B cell (primary cell): ENCODE results near the gene IL22RA1. TPM values are rescaled to one million over a fixed set of nuclear protein-coding genes. Genes with fewer than 3 reads are reported as not detected.

Experiments used
- ATAC-seq: fragments of 200-7000 bp; cut with Tn5 transposase; one replicate; pipeline ENCODE4 v1.10.0; 2021; ENCODE audit warnings: low read depth, mild to moderate bottlenecking, moderate number of reproducible peaks, moderate library complexity
- CTCF ChIA-PET: fragments of 350-600 bp; sonication (Branson Sonifier 250); formaldehyde crosslinking; loops from one replicate; lab custom pipeline; 2021; ENCODE audit warnings: antibody characterized with exemption, inconsistent platforms; lab: Charles Lee
- POLR2A ChIA-PET: fragments of 350-600 bp; sonication (Branson Sonifier 250); formaldehyde crosslinking; loops from one replicate; lab custom pipeline; 2021; ENCODE audit warnings: antibody characterized with exemption; lab: Charles Lee
- DNase-seq: peaks from one replicate; pipeline ENCODE4 v3.0.0; 2013
- H2AFZ ChIP-seq: 2 replicates; pipeline ENCODE4 v1.6.1; 2012; ENCODE audit warnings: mild to moderate bottlenecking, low read depth, low read length; ENCODE audit not compliant: insufficient read depth, poor library complexity, severe bottlenecking
- H3K27ac ChIP-seq, 2 donors: 1 replicate in 1 of 2; 2 replicates in 1 of 2; pipeline ENCODE4 v1.5.1; 2012 to 2013; ENCODE audit warnings: low read length in 2 of 2, mild to moderate bottlenecking in 2 of 2, moderate library complexity in 1 of 2
- H3K27me3 ChIP-seq, 4 experiments: fragments of 200-600 bp in 1 of 4; sonication (generic) in 1 of 4; replicated peaks in 1 of 4; 1 replicate in 2 of 4; 2 replicates in 2 of 4; pipeline versions ENCODE4 v1.6.1 to v1.7.0; 2013 to 2016; ENCODE audit warnings: low read length in 3 of 4, mild to moderate bottlenecking in 2 of 4, mixed read lengths in 1 of 4, moderate library complexity in 1 of 4; ENCODE audit not compliant: insufficient read depth in 4 of 4, control insufficient read depth in 3 of 4; ENCODE audit errors: control extremely low read depth in 1 of 4
- H3K36me3 ChIP-seq, 2 experiments: replicated peaks in 1 of 2; 1 replicate in 1 of 2; 2 replicates in 1 of 2; pipeline versions ENCODE4 v1.6.1 to v1.7.1; 2013; ENCODE audit warnings: low read length in 1 of 2; ENCODE audit not compliant: insufficient read depth in 2 of 2, control insufficient read depth in 1 of 2; ENCODE audit errors: control extremely low read depth in 1 of 2, extremely low read depth in 1 of 2
- H3K4me1 ChIP-seq, 2 donors: fragments of 200-600 bp in 1 of 2; sonication (generic) in 1 of 2; 1 replicate in 1 of 2; 2 replicates in 1 of 2; pipeline versions ENCODE4 v1.5.1 to v1.6.1; 2013 to 2017; ENCODE audit warnings: low read length in 2 of 2; ENCODE audit not compliant: control insufficient read depth in 2 of 2, insufficient read depth in 2 of 2
- H3K4me2 ChIP-seq: replicated peaks from 2 replicates; pipeline ENCODE3; 2012; ENCODE audit warnings: mild to moderate bottlenecking, low read depth, low read length; ENCODE audit not compliant: poor library complexity, severe bottlenecking
- H3K4me3 ChIP-seq, 5 experiments: fragments of 200-600 bp in 1 of 5; sonication (generic) in 1 of 5; 1 replicate in 3 of 5; 2 replicates in 2 of 5; pipeline versions ENCODE4 v1.5.1 to v1.7.0; 2011 to 2016; ENCODE audit warnings: low read length in 4 of 5, mild to moderate bottlenecking in 4 of 5, low read depth in 2 of 5, control low read depth in 1 of 5, moderate library complexity in 1 of 5; ENCODE audit not compliant: insufficient read depth in 1 of 5; ENCODE audit errors: control extremely low read depth in 1 of 5, extremely low read depth in 1 of 5
- H3K79me2 ChIP-seq: fragments of 200-600 bp; sonication (generic); one replicate; pipeline ENCODE4 v1.6.0; 2016; ENCODE audit warnings: low read length; ENCODE audit not compliant: control insufficient read depth, insufficient read depth
- H3K9ac ChIP-seq: fragments of 200-600 bp; sonication (generic); 2 replicates; pipeline ENCODE4 v1.6.1; 2017; ENCODE audit warnings: mild to moderate bottlenecking, low read length, moderate library complexity
- H3K9me3 ChIP-seq, 3 donors: one replicate each; pipeline versions ENCODE4 v1.6.1 to v1.7.1; 2013; ENCODE audit warnings: low read length in 2 of 3; ENCODE audit not compliant: control insufficient read depth in 2 of 3, insufficient read depth in 1 of 3; ENCODE audit errors: control extremely low read depth in 1 of 3
- H4K20me1 ChIP-seq: 2 replicates; pipeline ENCODE4 v1.6.0; 2012; ENCODE audit warnings: mild to moderate bottlenecking, low read length; ENCODE audit not compliant: insufficient read depth, control insufficient read depth, poor library complexity, severe bottlenecking
- H3K27ac Mint-ChIP-seq: one replicate; pipeline ENCODE4 v1.8.0; 2021; ENCODE audit warnings: mixed read lengths
- H3K27me3 Mint-ChIP-seq: one replicate; pipeline ENCODE4 v1.8.0; 2021; ENCODE audit warnings: mixed read lengths
- H3K4me1 Mint-ChIP-seq: one replicate; pipeline ENCODE4 v1.8.0; 2021; ENCODE audit warnings: mixed read lengths
- H3K4me3 Mint-ChIP-seq: one replicate; pipeline ENCODE4 v1.8.0; 2021; ENCODE audit warnings: mixed read lengths
- H3K9me3 Mint-ChIP-seq: one replicate; pipeline ENCODE4 v1.8.0; 2022; ENCODE audit warnings: mixed read lengths; ENCODE audit not compliant: insufficient read depth
- CTCF ChIP-seq: fragments of 200-600 bp; IDR thresholded peaks from one replicate; pipeline ENCODE4 v1.8.0; 2022; ENCODE audit warnings: antibody characterized with exemption, mild to moderate bottlenecking
- EZH2 ChIP-seq: IDR thresholded peaks from 2 replicates; pipeline ENCODE4 v1.6.1; 2012; ENCODE audit warnings: borderline replicate concordance, low read depth, mild to moderate bottlenecking, moderate library complexity, low read length; ENCODE audit not compliant: insufficient read depth, poor library complexity, severe bottlenecking
- WGBS: methylation state at CpG from one replicate; pipeline ENCODE4 v1.1.5; 2013; ENCODE audit warnings: missing lambda C conversion rate; ENCODE audit not compliant: insufficient coverage; 5-methylcytosine and 5-hydroxymethylcytosine counted together
- intact Hi-C: fragments of 100-400 bp; cut with micrococcal nuclease; formaldehyde crosslinking; loops from one replicate; pipeline ENCODE4 v1.10.0; 2022
- polyA plus RNA-seq: library from polyadenylated mRNA; depleted of rRNA; stranded (reverse); fragments of >200 nt; gene quantifications from 2 replicates; pipeline ENCODE4 v1.2.3, GENCODE V29; 2012
- total RNA-seq, 2 donors: library from RNA; stranded (reverse); fragments of 120-200 nt in 1 of 2; gene quantifications; 1 replicate in 1 of 2; 2 replicates in 1 of 2; pipeline versions ENCODE4 v1.2.3 to v1.2.4, GENCODE V29; 2013 to 2022

Gene IL22RA1
- total and polyA plus RNA-seq, 2 donors (not counting 1 experiment from before 2014, with no cell fraction given): 0.10 TPM

- H3K4me3 Mint-ChIP-seq: no peak overlapping the region
- ATAC-seq (no peak), DNase-seq (no peak)
- peaks cover 14% of the 10 kb centered on the region for H4K20me1 ChIP-seq
- no peaks in the 10 kb centered on the region for H3K27me3 Mint-ChIP-seq
- H3K4me1 Mint-ChIP-seq: peaks cover 6% of the 10 kb centered on the region
- H3K79me2 ChIP-seq: peaks cover 15% of the 10 kb centered on the region
- H3K4me3 ChIP-seq: no peak overlapping the region
- no peaks in the 10 kb centered on the region for H3K9me3 ChIP-seq
- H3K4me2 ChIP-seq: no peak overlapping the region
- H3K27ac ChIP-seq: no peak overlapping the region
- H3K9me3 Mint-ChIP-seq: no peaks in the 10 kb centered on the region
- ChIA-PET POLR2A (no interaction called here), CTCF (interaction anchor here (0.9 to 2.5 kb wide), 2 partner anchors 15 to 34 kb away, joined by 3 to 15 read pairs; no protein-coding TSS in a partner anchor)
- TF ChIP-seq CTCF: no peak
- TF ChIP-seq EZH2: no peak
- no peaks in the 10 kb centered on the region for H3K27me3 ChIP-seq
- no peak overlapping the region for H3K9ac ChIP-seq
- no peak overlapping the region for H2AFZ ChIP-seq
- no peaks in the 10 kb centered on the region for H3K4me1 ChIP-seq
- peaks cover 11 to 73% of the 10 kb centered on the region in 2 experiments for H3K36me3 ChIP-seq
- intact Hi-C loops: no loop called here
- WGBS: 100% methylated on average over 1 of the region's 2 CpGs
- H3K27ac Mint-ChIP-seq: peak overlapping the region; percentile 16
These were observed 22.6 kb upstream of the IL22RA1 start for GRCh38 chr1:24165500-24165899.

GRCh38 chr1:24164004-24164403, 21.1 kb upstream of the IL22RA1 start:
- 91% methylated on average over 1 of the region's 3 CpGs for WGBS

More at GRCh38 chr1:24164004-24164403, 21.1 kb upstream of the IL22RA1 start:
- Histone ChIP-seq H4K20me1 (peaks cover under 1% of the 10 kb centered on the region), H3K4me3 (no peak overlapping the region), H3K27me3 (no peaks in the 10 kb centered on the region), H3K4me1 (no peaks in the 10 kb centered on the region), H3K79me2 (peaks cover 6% of the 10 kb centered on the region), H3K9ac (no peak overlapping the region), H3K27ac (no peak overlapping the region), H3K4me2 (no peak overlapping the region), H3K9me3 (no peaks in the 10 kb centered on the region), H2AFZ (no peak overlapping the region), H3K36me3 (peaks cover 8 to 77% of the 10 kb centered on the region in 2 experiments)
- H3K27ac Mint-ChIP-seq: no peak overlapping the region
- H3K9me3 Mint-ChIP-seq: no peaks in the 10 kb centered on the region
- ChIA-PET POLR2A (no interaction called here), CTCF (interaction anchor here (0.7 to 2.5 kb wide), 3 partner anchors 14 to 234 kb away, joined by 3 to 15 read pairs (median 4); no protein-coding TSS in a partner anchor)
- H3K27me3 Mint-ChIP-seq: no peaks in the 10 kb centered on the region
- peaks cover 6% of the 10 kb centered on the region for H3K4me1 Mint-ChIP-seq
- intact Hi-C loops: no loop called here
- no peak for ATAC-seq
- no peak for DNase-seq
- TF ChIP-seq CTCF (no peak), EZH2 (no peak)
- no peak overlapping the region for H3K4me3 Mint-ChIP-seq
